ENCODE results near the gene AURKB.
"Not testable (repeated sequence)": the region's sequence is repeated elsewhere in the genome, so short reads cannot be mapped to it uniquely, and the experiment has no call there.

AURKB gene

DNA sequence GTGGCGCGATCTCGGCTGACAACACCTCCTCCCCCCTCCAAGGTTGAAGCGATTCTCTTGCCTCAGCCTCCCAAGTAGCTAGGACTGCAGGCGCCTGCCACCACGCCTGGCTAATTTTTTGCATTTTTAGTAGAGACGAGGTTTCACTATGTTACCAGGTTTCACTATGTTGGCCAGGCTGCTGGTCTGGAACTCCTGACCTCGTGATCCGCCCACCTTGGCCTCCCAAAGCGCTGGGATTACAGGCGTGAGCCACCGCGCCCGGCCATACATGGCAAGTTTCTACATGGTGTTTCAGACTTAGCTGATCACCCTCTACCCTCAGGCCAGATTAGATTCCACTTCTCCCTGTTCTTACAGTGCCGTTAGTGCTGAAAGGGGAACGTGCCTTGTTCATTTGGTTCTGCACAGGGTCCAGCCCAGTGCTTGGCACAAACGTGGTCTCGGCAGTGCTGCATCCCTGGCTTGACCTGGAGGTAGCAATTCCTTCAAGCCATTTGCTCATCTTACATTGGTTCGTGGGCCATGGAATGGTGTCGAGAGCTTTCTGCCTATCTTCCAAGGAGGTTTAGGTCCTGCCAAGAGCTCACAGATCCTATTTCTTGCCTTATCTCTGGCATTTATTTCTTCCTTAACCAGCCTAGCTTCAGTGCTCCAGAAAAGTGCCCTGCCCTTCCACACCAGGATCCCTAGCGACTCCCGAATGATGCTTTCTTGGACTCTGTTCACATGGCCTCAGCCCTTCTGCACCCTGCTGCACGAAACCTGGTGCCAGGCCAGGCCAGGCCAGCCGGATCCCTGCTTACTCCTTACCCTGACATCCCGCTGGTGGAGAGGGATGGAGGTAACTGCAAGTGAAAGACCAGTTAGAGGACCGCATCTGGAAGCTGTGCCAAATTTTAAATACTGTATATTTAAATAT is 14.8 kb upstream of the AURKB start:
- DNase-seq: no peak

DNA sequence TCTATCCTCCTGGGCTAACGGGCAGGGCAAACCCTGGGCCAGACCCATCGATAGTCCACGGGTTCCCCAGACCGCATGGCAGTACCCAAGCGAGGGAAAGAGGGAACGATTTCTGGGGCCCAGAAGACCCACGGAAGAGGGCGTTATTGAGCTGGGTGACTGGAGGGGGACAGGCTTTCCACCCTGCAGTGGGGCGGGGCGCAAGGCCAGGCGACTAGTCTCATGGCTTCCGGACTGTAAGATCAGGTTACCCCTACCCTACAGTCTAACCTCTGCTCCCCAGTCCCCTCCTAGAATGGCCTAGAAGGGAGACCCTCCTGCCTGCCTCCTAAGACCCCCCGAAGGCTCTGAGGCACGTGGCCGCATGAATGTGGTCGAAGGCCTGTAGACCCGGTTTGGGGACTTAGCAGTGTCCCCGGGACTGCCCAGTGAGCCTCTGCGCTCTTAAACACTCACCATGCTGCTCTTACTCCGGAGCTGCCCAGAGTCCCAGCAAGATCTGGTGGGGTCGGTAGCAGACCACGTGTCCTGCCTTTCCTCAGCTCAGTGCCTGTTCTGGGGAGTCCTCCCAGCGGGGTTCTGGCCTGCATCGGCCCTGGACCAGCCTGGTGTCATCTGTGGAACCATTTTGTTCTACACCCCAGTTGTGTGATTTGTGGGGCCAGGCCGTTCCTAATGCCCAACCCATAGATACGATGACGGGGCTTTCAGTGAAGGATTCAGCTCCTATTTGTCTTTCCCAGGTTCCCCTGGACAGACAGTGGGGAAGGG is 13.2 kb upstream of the AURKB start:
- peak; percentile 37 for DNase-seq

- peak; percentile 81 for DNase-seq
Measured at GRCh38 chr17:8222630-8223355, 12.4 kb upstream of the AURKB start.

- DNase-seq: no peak
Measured at GRCh38 chr17:8222380-8222629, 11.9 kb upstream of the AURKB start.

- DNase-seq: peak; percentile 85
Measured at GRCh38 chr17:8221663-8222379, 11.4 kb upstream of the AURKB start.

GRCh38 chr17:8220783-8221662 is 10.6 kb upstream of the AURKB start:
- DNase-seq: peak; percentile 89

GRCh38 chr17:8214000-8214399 is 3.6 kb upstream of the AURKB start:
- not testable (repeated sequence) for DNase-seq

DNA sequence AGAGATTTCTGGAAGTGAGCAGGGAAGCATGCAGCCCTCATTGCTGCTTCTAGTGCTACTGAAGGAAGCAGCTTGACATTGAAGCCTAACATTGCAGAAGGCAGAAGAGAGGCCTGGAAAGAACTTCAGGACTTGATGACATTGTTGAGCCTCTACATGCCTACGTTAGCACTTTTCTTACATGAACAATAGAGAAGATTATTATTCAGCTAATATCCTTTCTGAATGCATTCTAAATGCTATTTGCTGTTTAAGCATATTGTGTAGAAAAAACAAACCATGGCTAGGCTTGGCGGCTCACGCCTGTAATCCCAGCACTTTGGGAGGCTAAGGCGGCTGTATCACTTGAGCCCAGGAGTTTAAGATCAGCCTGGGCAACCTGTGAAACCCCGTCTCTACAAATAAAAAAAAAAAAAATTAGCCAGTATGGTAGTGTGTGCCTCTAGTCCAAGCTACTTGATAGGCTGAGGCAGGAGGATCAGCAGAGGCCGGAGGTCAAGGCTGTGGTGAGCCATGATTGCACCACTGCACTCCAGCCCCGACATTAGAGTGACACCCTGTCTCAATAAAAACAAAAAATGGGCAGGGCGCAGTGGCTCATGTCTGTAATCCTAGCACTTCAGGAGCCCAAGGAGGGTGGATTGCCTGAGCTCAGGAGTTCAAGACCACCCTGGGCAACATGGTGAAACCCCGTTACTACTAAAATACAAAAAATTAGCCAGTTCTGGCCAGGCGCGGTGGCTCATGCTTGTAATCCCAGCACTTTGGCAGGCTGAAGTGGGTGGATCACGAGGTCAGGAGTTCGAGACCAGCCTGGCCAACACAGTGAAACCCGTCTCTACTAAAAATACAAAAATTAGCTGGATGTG is 2.2 kb upstream of the AURKB start:
- no peak for DNase-seq

DNA sequence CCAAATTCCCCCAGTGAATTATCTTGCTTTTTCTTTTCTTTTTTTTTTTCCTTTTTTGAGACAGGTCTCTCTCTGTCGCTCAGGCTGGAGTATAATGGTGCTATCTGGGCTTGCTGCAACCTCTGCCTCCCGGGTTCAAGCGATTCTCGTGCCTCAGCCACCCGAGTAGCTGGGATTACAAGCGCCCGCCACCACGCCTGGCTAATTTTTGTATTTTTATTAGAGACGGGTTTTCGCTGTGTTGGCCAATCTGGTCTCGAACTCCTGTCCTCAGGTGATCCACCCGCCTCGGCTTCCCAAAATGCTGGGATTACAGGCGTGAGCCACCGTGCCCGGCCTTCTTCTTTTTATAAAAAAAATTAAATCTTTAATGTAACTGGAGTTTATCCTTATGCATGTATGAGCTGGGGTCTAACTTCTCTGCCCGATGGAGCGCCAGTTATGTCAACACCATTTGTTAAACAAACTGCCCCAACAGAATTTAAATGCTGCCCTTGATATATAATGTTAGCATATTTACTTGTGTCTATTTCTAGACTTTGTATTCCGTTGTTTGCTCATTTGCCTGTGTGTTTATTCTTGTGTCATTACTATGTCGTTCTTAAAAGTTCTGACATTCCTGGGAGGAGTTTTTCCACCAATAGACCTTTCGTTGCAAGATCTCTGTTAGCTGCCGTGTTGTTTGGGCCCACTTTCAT is 535 bp upstream of the AURKB start:
- DNase-seq: no peak

- DNase-seq: no peak
Measured at GRCh38 chr17:8206536-8206935, 3.8 kb downstream of the AURKB start.

GRCh38 chr17:8204761-8205555 is 5.4 kb downstream of the AURKB start:
- no peak for DNase-seq

GRCh38 chr17:8192070-8192815 is 18.1 kb downstream of the AURKB start:
- peak; percentile 86 for DNase-seq

DNA sequence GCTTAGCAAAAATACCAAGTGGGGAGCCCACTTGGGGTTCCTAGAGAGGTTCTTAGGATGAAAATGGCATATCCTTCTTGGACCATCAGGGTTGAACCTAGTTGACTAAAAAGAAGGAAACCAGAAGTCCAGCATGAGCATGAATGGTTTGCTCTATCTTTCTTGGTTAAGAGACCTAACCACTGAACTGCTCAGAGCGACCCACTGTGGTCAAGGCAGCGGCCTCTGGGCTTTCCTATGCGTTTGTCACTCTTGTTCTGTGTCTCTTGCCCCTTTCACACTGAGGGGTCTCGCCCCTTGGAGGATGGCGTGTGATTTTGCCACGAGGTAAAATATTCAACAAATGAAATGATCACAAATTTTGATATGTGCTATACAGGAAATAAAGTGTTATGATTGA is 19.9 kb downstream of the AURKB start:
- DNase-seq: no peak

- DNase-seq: peak; percentile 96
Measured at GRCh38 chr17:8189711-8190477, 20.5 kb downstream of the AURKB start, which contains the start of gene BORCS6. Gene BORCS6, minus strand, starts transcription at chr17:8190180. Its CDS starts 40 bp downstream, at chr17:8190140.

GRCh38 chr17:8189041-8189710 is 21.2 kb downstream of the AURKB start:
- no peak for DNase-seq

DNA sequence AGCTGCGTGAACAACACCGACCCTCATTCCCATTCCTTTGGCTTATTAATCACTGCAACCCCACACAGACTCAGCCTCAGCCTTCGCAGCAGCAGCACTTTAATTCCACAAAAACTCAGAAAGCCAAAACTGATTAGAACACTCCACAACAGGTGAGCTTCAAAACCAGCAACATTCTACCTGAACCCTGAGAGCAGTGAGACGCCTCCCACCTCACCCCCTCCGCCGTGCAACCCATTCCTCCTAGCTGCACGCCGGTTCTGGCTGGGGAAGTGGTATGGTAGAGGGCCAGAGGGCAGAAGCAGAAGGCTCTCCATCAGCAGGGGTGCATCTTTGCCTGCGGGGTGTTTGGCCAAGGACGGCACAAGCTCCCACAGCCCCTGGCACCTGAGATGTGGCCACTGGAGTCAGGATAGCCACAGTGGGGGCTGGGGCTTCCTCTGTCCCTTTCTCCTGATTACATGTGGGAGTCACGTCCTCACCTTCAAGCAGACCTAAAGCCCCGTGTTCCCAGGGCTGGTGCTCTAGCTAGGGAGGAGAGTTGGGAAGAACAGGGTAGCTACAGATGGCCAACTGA is 22.0 kb downstream of the AURKB start:
- DNase-seq: no peak
